NCI-H1417 treated with DMSO at 0.1 percent for 48 hours (cell line): Measurements from ENCODE around the gene KREMEN1.

ENCODE experiments used
- DNase-seq: peaks from one replicate; lab custom pipeline; 2025; lab: John Stamatoyannopoulos, UW

The KREMEN1 gene

GRCh38 chr22:29152045-29152953 lies 79.5 kb downstream of the KREMEN1 start:
- no peak for DNase-seq

GRCh38 chr22:29152954-29153719 lies 80.3 kb downstream of the KREMEN1 start:
- DNase-seq: no peak

DNA sequence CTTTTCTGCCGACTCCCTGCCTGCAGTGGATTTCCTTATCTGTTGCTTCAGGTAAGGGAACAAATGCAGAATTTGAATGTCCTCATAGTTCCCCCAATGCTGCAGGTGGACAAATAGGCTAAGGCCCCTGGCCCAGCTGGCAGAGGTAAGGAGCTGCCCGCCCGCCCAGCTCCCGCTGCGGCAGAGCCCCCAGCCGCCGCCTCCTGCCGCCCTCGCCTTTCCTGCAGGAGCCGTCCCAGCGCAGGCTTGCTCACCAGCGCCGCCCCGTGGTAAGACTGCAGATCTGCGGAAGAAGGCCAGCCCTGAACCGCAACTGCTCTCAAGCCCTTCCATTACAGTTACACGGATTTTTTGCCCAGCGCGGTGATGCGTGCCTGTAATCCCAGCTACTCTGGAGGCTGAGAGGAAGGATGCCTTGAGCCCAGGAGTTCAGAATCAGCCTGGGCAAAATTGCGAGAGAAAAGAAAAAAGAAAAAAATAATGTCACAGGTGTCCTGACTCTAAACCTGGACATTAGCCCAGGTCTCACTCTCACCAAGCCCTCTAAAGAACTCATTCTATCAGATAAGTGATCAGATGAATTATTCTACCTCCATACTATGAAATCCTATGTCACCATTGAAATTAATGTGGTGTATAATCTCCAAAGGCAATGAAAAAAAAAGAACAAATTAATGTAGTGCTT lies 81.7 kb downstream of the KREMEN1 start:
- no peak for DNase-seq

DNA sequence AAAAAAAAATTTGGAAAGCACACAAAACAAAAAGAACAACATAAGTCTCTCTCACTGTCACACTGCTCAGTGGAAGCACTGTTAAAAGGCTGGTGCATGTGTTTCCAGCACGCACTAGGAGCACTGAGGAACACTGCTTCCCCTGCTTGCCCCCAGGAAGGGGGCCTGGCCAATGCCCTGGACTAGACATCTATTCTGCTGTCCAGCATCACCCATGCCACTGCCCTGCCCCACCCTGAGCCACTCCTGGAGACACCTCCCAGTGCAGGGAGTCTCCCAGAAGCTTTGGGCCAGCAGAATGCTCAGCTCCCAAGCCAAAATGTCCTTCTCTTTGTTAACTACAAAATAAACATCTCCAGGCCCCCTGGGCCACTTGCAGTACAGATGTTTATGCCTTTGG lies 83.1 kb downstream of the KREMEN1 start:
- DNase-seq: no peak

- no peak for DNase-seq
These were observed 83.7 kb downstream of the KREMEN1 start for GRCh38 chr22:29156507-29156906.

DNA sequence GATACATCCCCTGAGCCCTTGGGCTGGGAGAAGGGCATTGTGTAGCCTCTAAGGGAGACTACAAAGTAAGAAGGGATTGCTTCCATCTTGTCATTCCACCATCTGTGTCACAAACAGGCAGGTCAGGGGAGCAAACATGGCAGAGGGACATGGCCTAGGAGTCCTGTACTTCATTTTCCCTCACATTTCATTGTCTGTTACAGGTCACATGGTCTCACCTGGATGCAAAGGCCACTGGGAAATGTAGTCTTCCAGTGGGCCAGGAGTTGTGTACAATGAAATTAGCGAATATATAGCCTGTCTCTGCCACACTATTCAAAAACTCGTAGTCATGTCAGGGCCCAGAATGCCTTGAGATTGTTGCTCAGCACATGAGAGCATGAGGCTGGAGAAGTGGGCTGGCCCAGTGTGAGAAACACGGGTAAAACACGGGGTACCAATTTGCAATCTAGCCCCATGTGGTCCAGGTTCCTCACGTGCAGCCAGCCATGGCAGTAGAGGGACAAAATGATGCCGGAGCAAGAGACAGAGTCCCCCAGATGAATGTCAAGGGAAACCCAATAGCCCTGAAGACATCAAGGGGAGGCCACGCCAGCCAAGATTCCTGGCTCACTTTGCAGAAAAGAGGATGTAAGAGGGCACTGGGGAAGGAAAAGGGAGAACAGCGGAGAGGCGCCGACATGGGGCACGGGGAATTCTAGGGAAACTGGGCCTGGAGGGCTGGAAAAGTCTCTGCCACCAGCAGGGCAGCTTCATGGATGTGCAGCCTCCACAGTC lies 85.1 kb downstream of the KREMEN1 start:
- DNase-seq: no peak

GRCh38 chr22:29158546-29158945 lies 85.7 kb downstream of the KREMEN1 start:
- DNase-seq: no peak

GRCh38 chr22:29163808-29164207 lies 91.0 kb downstream of the KREMEN1 start:
- DNase-seq: no peak

DNA sequence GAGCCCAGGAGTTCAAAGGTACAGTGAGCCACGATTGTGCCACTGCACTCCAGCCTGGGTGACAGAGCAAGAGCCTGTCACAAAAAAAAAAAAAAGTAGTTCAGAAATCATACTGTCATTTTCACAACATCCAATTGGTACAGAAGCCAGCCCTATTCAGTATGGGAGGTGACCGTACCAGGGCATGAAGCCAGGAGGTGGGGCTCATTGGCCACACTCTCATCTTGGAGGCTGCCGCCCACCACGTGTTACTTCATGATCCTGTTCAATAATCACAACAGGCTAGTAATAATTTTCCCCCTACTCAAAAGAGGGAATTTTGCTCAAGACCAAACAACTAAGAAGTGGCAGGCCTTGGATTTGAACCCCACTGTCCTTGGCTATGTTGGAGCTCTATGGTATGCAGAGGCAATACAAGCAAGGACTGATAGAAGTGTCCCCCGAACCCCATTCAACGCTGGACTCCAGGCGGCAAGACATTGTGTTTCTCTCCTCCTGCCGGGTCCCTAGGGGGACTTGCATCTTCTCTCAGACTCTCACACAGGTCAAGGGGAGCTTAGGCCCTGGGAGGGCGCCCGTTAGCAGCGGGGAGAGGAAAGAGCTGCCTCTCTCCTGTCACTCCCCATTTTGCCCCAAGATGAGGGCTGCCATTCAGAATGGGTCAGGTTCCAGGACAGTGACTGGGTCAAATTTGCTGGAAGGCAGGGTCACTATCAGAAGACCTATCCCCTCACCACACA lies 92.7 kb downstream of the KREMEN1 start:
- DNase-seq: no peak

DNA sequence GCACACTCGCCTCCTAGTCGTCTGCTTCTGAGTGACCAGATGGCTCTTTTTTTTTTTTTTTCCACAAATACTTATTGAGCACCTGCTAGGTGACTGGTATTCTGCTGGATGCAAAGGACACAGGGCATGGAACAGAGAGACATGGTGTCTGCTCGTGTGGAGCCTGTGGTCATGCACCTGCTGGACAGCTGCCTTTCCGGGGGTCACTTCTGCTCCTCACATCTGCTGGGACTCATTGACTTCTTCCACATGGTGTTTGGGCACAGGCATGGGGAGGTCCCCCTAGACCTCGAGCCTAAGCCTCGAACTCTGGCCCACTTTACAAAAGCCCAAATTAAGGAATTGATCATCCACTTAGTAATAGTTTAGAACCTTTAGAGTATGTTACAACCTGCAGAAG lies 93.3 kb downstream of the KREMEN1 start:
- no peak for DNase-seq

- DNase-seq: no peak
These were observed 94.4 kb downstream of the KREMEN1 start for GRCh38 chr22:29167032-29167911.

DNA sequence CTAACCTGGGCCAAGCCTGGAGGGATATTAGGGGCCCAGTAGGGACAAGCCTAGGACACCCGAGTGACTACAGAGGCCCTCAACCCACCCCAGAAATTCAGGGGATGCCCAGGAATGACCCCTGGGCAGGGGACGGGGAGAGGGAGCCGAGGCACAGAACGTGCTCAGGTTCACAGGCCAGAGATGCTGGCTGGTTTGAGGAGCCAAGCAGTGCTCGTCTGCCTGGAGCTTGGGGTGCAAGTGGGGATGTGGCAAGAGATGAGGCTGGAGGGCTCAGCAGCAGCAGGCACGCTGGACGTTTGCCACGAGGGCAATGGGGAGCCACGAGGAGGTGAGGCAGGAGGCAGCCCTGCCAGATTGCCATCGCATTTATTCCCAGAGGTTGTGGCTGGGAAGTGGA lies 98.9 kb downstream of the KREMEN1 start:
- DNase-seq: no peak

DNA sequence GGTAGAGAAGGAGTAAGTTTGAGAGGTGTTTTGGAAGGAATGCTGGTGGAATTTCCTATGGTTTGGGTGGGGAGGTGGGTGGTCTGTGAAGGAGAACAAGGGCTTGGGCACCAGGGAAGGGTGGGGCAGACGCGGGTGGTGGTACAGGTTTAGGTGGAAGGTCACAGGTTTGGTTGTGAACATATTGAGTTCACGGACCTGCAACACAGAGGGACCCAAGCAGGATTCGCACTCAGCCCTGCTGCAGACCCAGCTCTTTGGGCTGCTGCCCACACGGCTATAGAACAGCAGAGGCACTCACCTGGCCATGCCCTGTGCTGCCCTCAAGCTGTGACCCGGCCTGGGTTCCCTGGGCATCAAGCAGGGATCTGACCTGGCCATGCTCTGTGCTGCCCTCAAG lies 99.4 kb downstream of the KREMEN1 start:
- DNase-seq: no peak

GRCh38 chr22:29175312-29175835 lies 102.5 kb downstream of the KREMEN1 start:
- DNase-seq: no peak

GRCh38 chr22:29183971-29184848 lies 111.4 kb downstream of the KREMEN1 start:
- no peak for DNase-seq

DNA sequence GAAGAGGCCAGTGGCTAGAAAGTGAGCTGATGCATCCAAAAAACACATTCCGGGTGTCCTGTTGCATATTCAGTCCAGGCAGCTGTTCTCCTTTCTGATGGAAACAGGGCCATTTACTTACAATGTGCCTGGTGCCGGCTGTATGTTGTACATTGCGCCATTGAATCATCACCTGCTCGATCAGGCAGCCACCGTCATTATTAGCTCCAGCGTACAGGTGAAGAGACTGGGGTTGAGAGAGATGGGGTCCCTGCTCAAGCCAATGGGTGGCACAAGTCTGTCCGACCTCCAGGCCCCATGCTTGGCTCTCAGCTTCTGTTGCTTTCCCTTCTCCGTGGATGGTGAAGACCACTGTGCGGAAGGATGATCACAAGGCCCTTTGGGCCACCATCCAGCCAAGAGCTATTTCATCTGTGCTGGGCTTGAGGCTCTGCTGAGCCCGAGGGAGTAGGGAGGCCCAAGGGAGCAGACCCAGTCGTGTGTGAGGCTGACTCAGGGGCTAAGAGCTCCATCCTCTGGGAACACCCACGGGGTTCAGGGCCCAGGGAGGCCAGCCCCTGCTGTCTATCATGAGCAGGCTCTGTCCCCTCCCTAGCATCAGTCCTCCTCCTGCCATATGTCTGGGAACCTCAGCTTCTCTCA lies 112.1 kb downstream of the KREMEN1 start:
- DNase-seq: no peak

DNA sequence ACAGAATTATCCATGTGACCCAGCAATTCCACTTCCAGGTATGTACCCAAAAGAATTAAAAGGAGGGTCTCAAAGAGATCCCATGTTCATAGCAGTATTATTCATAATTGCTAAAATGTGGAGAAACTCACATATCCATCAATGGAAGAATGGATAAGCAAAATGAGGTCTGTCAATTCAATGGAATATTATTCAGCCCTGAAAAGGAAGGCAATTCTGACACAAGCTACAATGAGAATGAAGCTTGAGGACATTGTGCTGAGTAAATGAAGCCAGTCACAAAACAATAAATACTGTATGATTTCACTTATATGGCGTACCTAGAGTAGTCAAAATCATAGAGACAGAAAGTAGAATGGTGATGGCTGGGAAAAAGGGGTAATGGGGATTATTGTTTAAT lies 113.5 kb downstream of the KREMEN1 start:
- DNase-seq: no peak

DNA sequence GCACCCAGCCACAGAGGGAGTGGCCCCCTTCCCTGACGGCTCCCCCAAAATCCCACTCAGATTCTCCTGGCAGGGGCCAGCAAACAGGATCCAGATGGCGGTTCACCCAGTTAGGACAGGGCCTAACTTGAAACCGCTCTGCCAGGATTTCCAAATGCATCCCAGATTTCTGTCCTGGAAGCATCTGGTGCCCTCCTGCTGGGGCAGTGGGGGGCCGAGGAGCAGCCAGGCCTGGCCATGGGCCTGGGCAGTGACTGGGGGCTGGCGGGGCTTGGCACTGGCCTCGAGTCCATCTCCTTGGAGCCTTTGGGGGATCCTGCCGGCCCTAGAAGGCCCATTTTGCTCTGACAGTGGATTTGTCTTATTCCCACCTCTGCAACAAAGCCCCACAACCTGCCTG lies 115.0 kb downstream of the KREMEN1 start:
- DNase-seq: no peak
